ENCODE measurements around the gene PCDH9. TPM values are rescaled to one million over a fixed set of nuclear protein-coding genes. Genes with fewer than 3 reads are reported as not detected.

The PCDH9 gene
- total RNA-seq, 1 donor from 2014 or later = 6.8 TPM

DNA sequence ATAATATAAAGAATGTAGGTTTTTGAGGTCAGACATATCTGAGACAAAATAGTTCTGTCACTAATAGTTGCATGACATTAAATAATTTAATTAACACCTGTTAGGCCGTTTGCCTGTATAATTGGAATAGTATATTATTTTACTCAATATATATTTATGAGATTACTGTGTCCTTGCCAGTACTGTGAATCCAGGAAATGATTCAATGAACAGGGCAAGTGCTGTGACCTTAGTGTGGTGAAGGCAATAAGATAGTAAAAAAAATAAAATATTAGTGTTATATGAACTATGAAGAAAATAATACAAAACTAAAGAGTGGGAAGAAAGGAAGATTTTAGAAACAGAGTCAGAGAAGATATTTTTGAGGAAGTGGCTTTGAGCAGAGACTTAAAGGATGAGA is 403.7 kb downstream of the PCDH9 start:
- Histone ChIP-seq H3K36me3 (ENCODE audit: control insufficient read depth in 3 of 3, insufficient read depth in 3 of 3, low read length in 3 of 3) (no peaks in the 10 kb centered on the region), H3K9ac (ENCODE audit: low read depth in 1 of 3, low read length in 3 of 3) (no peak overlapping the region), H3K27ac (ENCODE audit: low read depth, low read length) (no peak overlapping the region), H3K9me3 (ENCODE audit: control insufficient read depth in 3 of 3, low read length in 3 of 3) (no peaks in the 10 kb centered on the region), H3K4me1 (ENCODE audit: control insufficient read depth in 3 of 3, insufficient read depth in 3 of 3, low read length in 3 of 3) (no peaks in the 10 kb centered on the region), H3K27me3 (ENCODE audit: control insufficient read depth in 3 of 3, insufficient read depth in 3 of 3, low read length in 3 of 3) (no peaks in the 10 kb centered on the region), H3K4me3 (ENCODE audit: low read length in 3 of 3) (no peak overlapping the region)

- Histone ChIP-seq H3K4me3 (ENCODE audit: low read length in 3 of 3) (no peak overlapping the region), H3K27me3 (ENCODE audit: control insufficient read depth in 3 of 3, insufficient read depth in 3 of 3, low read length in 3 of 3) (no peaks in the 10 kb centered on the region), H3K9ac (ENCODE audit: low read depth in 1 of 3, low read length in 3 of 3) (no peak overlapping the region), H3K9me3 (ENCODE audit: control insufficient read depth in 3 of 3, low read length in 3 of 3) (no peaks in the 10 kb centered on the region), H3K36me3 (ENCODE audit: control insufficient read depth in 3 of 3, insufficient read depth in 3 of 3, low read length in 3 of 3) (no peaks in the 10 kb centered on the region), H3K27ac (ENCODE audit: low read depth, low read length) (no peak overlapping the region), H3K4me1 (ENCODE audit: control insufficient read depth in 3 of 3, insufficient read depth in 3 of 3, low read length in 3 of 3) (no peaks in the 10 kb centered on the region)
Measured at GRCh38 chr13:66821551-66821950, 408.6 kb downstream of the PCDH9 start.

- Histone ChIP-seq H3K27ac (ENCODE audit: low read depth, low read length) (no peak overlapping the region), H3K27me3 (ENCODE audit: control insufficient read depth in 3 of 3, insufficient read depth in 3 of 3, low read length in 3 of 3) (no peaks in the 10 kb centered on the region), H3K36me3 (ENCODE audit: control insufficient read depth in 3 of 3, insufficient read depth in 3 of 3, low read length in 3 of 3) (no peaks in the 10 kb centered on the region), H3K4me3 (ENCODE audit: low read length in 3 of 3) (no peak overlapping the region), H3K9me3 (ENCODE audit: control insufficient read depth in 3 of 3, low read length in 3 of 3) (no peaks in the 10 kb centered on the region), H3K9ac (ENCODE audit: low read depth in 1 of 3, low read length in 3 of 3) (no peak overlapping the region), H3K4me1 (ENCODE audit: control insufficient read depth in 3 of 3, insufficient read depth in 3 of 3, low read length in 3 of 3) (no peaks in the 10 kb centered on the region)
Measured at GRCh38 chr13:66811455-66811854, 418.7 kb downstream of the PCDH9 start.

DNA sequence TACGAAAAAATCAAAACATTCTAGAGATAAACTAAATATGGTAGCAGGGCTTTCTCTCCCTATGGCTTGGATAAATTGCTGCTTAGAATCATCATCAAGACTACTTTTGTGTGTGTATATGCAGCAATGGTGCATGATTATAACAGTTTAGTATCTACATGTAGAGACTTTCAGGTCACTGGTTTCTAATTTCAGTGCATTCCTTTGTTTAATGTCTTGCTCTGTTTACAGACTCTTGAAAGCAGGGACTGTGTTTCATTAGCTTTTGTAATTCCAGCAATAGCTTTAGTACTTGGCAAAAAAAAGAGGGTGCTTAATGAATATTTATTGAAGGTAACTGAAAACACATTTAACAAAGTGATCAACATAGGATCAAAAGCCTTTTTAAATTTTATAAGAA is 420.7 kb downstream of the PCDH9 start:
- no peak overlapping the region for H3K4me3 ChIP-seq (ENCODE audit: low read length in 3 of 3)
- no peaks in the 10 kb centered on the region for H3K27me3 ChIP-seq (ENCODE audit: control insufficient read depth in 3 of 3, insufficient read depth in 3 of 3, low read length in 3 of 3)
- no peaks in the 10 kb centered on the region for H3K36me3 ChIP-seq (ENCODE audit: control insufficient read depth in 3 of 3, insufficient read depth in 3 of 3, low read length in 3 of 3)
- no peak overlapping the region for H3K9ac ChIP-seq (ENCODE audit: low read depth in 1 of 3, low read length in 3 of 3)
- no peaks in the 10 kb centered on the region for H3K4me1 ChIP-seq (ENCODE audit: control insufficient read depth in 3 of 3, insufficient read depth in 3 of 3, low read length in 3 of 3)
- no peak overlapping the region for H3K27ac ChIP-seq (ENCODE audit: low read depth, low read length)
- no peaks in the 10 kb centered on the region for H3K9me3 ChIP-seq (ENCODE audit: control insufficient read depth in 3 of 3, low read length in 3 of 3)

DNA sequence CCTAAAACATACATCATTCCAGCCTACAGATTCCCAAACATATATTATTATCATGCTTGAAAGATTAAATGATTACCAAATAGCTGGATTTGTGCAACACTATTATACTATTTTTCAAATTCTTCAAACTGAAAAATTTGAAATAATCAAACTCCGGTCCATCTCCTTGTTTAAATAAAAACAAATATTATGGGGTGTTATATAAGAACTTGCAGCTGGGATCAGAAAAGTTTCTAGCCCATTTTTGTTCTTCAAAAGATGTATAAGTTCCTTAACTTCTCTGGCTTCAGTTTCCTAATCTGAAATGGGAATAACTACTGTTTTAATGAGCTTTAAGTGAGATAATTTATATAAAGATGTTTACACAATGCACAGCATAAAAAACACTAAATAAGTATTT is 422.9 kb downstream of the PCDH9 start:
- Histone ChIP-seq H3K4me3 (ENCODE audit: low read length in 3 of 3) (no peak overlapping the region), H3K36me3 (ENCODE audit: control insufficient read depth in 3 of 3, insufficient read depth in 3 of 3, low read length in 3 of 3) (no peaks in the 10 kb centered on the region), H3K27me3 (ENCODE audit: control insufficient read depth in 3 of 3, insufficient read depth in 3 of 3, low read length in 3 of 3) (no peaks in the 10 kb centered on the region), H3K9me3 (ENCODE audit: control insufficient read depth in 3 of 3, low read length in 3 of 3) (no peaks in the 10 kb centered on the region), H3K9ac (ENCODE audit: low read depth in 1 of 3, low read length in 3 of 3) (no peak overlapping the region), H3K27ac (ENCODE audit: low read depth, low read length) (no peak overlapping the region), H3K4me1 (ENCODE audit: control insufficient read depth in 3 of 3, insufficient read depth in 3 of 3, low read length in 3 of 3) (no peaks in the 10 kb centered on the region)

DNA sequence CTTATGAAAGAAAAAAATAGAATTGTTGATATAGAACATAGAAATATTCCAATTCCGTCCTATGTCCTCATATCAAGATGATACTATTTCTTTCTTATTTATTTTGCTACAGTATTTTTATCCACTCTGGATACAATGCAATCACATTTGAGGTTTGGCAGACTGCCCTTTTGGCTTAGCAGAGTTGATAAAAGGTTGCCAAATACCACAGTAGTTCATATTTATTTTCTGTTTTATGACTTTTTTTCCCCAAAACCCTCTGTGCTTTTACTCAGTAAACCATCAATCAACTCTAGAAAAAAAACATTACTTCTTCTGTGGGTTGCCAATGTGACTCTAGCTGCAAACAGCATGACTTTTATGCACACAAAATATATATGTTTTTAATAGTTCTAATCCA is 424.5 kb downstream of the PCDH9 start:
- Histone ChIP-seq H3K27ac (ENCODE audit: low read depth, low read length) (no peak overlapping the region), H3K9me3 (ENCODE audit: control insufficient read depth in 3 of 3, low read length in 3 of 3) (no peaks in the 10 kb centered on the region), H3K4me3 (ENCODE audit: low read length in 3 of 3) (no peak overlapping the region), H3K9ac (ENCODE audit: low read depth in 1 of 3, low read length in 3 of 3) (no peak overlapping the region), H3K4me1 (ENCODE audit: control insufficient read depth in 3 of 3, insufficient read depth in 3 of 3, low read length in 3 of 3) (no peaks in the 10 kb centered on the region), H3K27me3 (ENCODE audit: control insufficient read depth in 3 of 3, insufficient read depth in 3 of 3, low read length in 3 of 3) (no peaks in the 10 kb centered on the region), H3K36me3 (ENCODE audit: control insufficient read depth in 3 of 3, insufficient read depth in 3 of 3, low read length in 3 of 3) (no peaks in the 10 kb centered on the region)

DNA sequence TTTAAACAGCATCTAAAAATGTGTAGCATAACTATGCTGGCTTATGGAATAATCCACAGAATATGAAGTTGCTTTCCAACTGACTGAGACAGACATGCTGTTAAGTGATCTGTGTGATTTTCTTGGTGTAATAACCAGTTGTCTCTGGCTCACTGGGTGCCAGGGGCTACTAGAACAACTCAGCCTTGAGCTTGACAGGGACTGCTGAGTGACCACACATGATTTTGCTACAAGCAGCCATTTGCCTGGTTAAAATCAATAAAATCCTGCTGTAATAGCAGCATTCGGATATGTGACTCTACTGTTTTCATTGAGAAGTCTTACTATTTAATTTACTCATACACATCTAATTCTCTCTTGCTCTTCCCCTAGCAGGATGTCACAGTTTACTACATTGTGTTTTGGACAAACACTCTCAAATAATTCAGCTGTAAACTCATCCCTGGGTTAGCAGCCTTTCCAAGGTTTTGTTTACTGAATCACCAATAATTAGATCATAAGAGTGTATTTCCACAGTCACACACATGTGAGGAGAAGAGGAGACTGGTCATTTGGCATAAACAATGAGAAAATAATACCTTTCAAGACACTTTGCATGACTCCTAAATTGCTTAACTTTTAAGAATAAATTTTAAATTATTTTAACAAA is 426.2 kb downstream of the PCDH9 start:
- Histone ChIP-seq H3K36me3 (ENCODE audit: control insufficient read depth in 3 of 3, insufficient read depth in 3 of 3, low read length in 3 of 3) (no peaks in the 10 kb centered on the region), H3K4me1 (ENCODE audit: control insufficient read depth in 3 of 3, insufficient read depth in 3 of 3, low read length in 3 of 3) (no peaks in the 10 kb centered on the region), H3K9me3 (ENCODE audit: control insufficient read depth in 3 of 3, low read length in 3 of 3) (no peaks in the 10 kb centered on the region), H3K9ac (ENCODE audit: low read depth in 1 of 3, low read length in 3 of 3) (no peak overlapping the region), H3K27ac (ENCODE audit: low read depth, low read length) (no peak overlapping the region), H3K4me3 (ENCODE audit: low read length in 3 of 3) (no peak overlapping the region), H3K27me3 (ENCODE audit: control insufficient read depth in 3 of 3, insufficient read depth in 3 of 3, low read length in 3 of 3) (no peaks in the 10 kb centered on the region)

- H3K4me1 ChIP-seq (ENCODE audit: control insufficient read depth in 3 of 3, insufficient read depth in 3 of 3, low read length in 3 of 3) = no peaks in the 10 kb centered on the region
- H3K9me3 ChIP-seq (ENCODE audit: control insufficient read depth in 3 of 3, low read length in 3 of 3) = no peaks in the 10 kb centered on the region
- H3K27me3 ChIP-seq (ENCODE audit: control insufficient read depth in 3 of 3, insufficient read depth in 3 of 3, low read length in 3 of 3) = no peaks in the 10 kb centered on the region
- H3K36me3 ChIP-seq (ENCODE audit: control insufficient read depth in 3 of 3, insufficient read depth in 3 of 3, low read length in 3 of 3) = no peaks in the 10 kb centered on the region
- H3K4me3 ChIP-seq (ENCODE audit: low read length in 3 of 3) = no peak overlapping the region
- no peak overlapping the region for H3K9ac ChIP-seq (ENCODE audit: low read depth in 1 of 3, low read length in 3 of 3)
- no peak overlapping the region for H3K27ac ChIP-seq (ENCODE audit: low read depth, low read length)
Measured at GRCh38 chr13:66803013-66803807, 426.9 kb downstream of the PCDH9 start.

DNA sequence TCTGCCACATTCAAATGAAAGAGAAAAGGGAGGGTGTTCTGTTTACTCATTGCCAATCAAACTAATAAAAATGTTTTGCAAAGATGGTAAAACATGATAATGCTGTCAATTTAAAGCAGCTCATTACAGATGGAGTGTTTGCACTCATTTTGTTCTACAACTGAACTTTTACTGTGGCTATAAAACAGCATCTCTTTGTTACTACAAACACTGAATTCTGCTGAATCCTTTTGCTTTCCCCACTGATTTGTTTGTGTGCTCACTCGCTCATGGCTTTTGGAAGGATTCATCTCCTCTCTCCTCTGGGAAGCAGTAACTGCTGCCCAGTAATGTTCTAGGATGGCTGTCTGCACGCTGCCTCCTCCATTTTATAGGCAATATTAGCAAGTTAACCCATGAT is 434.5 kb downstream of the PCDH9 start:
- Histone ChIP-seq H3K27ac (ENCODE audit: low read depth, low read length) (no peak overlapping the region), H3K9me3 (ENCODE audit: control insufficient read depth in 3 of 3, low read length in 3 of 3) (no peaks in the 10 kb centered on the region), H3K4me1 (ENCODE audit: control insufficient read depth in 3 of 3, insufficient read depth in 3 of 3, low read length in 3 of 3) (no peaks in the 10 kb centered on the region), H3K4me3 (ENCODE audit: low read length in 3 of 3) (no peak overlapping the region), H3K36me3 (ENCODE audit: control insufficient read depth in 3 of 3, insufficient read depth in 3 of 3, low read length in 3 of 3) (no peaks in the 10 kb centered on the region), H3K27me3 (ENCODE audit: control insufficient read depth in 3 of 3, insufficient read depth in 3 of 3, low read length in 3 of 3) (no peaks in the 10 kb centered on the region), H3K9ac (ENCODE audit: low read depth in 1 of 3, low read length in 3 of 3) (no peak overlapping the region)

DNA sequence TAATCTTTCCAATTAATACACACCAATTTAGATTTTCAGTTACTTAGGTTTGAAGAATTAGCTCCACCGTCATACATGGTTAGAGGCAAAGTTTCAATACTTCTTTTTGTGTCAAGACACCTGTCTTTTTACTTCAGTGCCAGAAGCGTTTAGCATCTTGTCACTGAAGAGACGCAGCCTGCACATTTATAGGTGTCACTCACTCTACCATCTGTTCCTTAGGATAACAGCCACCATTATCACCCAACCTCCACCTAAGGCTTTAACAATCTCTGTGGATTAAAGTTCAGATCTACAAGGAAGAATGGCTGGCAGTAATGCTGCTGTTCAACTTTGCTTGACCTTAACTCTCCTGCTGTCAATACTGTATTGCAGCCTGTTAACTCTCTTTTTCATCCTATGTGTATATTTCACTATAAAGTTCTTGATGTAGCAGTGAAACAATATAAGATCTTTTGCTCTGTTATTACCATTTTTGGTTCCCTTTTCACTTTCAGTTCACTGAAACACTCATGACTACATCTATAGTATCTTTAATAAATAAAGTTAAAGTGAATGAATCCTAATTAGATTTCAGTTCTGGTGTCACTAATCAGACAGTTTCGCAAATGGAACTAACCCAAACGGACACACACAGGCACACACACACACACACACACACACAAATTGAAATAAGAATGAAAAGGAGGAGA is 435.6 kb downstream of the PCDH9 start:
- Histone ChIP-seq H3K27ac (ENCODE audit: low read depth, low read length) (no peak overlapping the region), H3K4me1 (ENCODE audit: control insufficient read depth in 3 of 3, insufficient read depth in 3 of 3, low read length in 3 of 3) (no peaks in the 10 kb centered on the region), H3K27me3 (ENCODE audit: control insufficient read depth in 3 of 3, insufficient read depth in 3 of 3, low read length in 3 of 3) (no peaks in the 10 kb centered on the region), H3K9me3 (ENCODE audit: control insufficient read depth in 3 of 3, low read length in 3 of 3) (no peaks in the 10 kb centered on the region), H3K9ac (ENCODE audit: low read depth in 1 of 3, low read length in 3 of 3) (no peak overlapping the region), H3K4me3 (ENCODE audit: low read length in 3 of 3) (no peak overlapping the region), H3K36me3 (ENCODE audit: control insufficient read depth in 3 of 3, insufficient read depth in 3 of 3, low read length in 3 of 3) (no peaks in the 10 kb centered on the region)
